Inflammatory macrophage treated with lipopolysaccharide for 1 hour (primary cell): ENCODE measurements around the gene PTPRF.

Experiments used
- DNase-seq, 2 donors: peaks; one replicate each; pipeline ENCODE4 v3.0.0-alpha.2; 2020 to 2022

Gene PTPRF

GRCh38 chr1:43612406-43612805, 81.7 kb downstream of the PTPRF start:
- no peak for DNase-seq

- DNase-seq: no peak
These were observed 82.6 kb downstream of the PTPRF start for GRCh38 chr1:43613075-43613942.

- no peak for DNase-seq
These were observed 83.5 kb downstream of the PTPRF start for GRCh38 chr1:43614211-43614610.

GRCh38 chr1:43614891-43615290, 84.2 kb downstream of the PTPRF start:
- no peak for DNase-seq

- no peak for DNase-seq
These were observed 85.7 kb downstream of the PTPRF start for GRCh38 chr1:43616383-43616782.

GRCh38 chr1:43617011-43617410, 86.3 kb downstream of the PTPRF start:
- no peak for DNase-seq

GRCh38 chr1:43617668-43618067, 87.0 kb downstream of the PTPRF start:
- no peak for DNase-seq

- no peak for DNase-seq
These were observed 88.0 kb downstream of the PTPRF start for GRCh38 chr1:43618521-43619313.

- no peak for DNase-seq
These were observed 88.7 kb downstream of the PTPRF start for GRCh38 chr1:43619314-43619790.

GRCh38 chr1:43619996-43620920, 89.6 kb downstream of the PTPRF start:
- no peak for DNase-seq

- no peak for DNase-seq
These were observed 90.3 kb downstream of the PTPRF start for GRCh38 chr1:43620956-43621355.

GRCh38 chr1:43621386-43621785, 90.7 kb downstream of the PTPRF start:
- DNase-seq: no peak

- no peak for DNase-seq
These were observed 91.2 kb downstream of the PTPRF start for GRCh38 chr1:43621861-43622260.

GRCh38 chr1:43622471-43622870, 91.8 kb downstream of the PTPRF start:
- no peak for DNase-seq

GRCh38 chr1:43622901-43623780, 92.5 kb downstream of the PTPRF start:
- DNase-seq: no peak

GRCh38 chr1:43625063-43625780, 94.5 kb downstream of the PTPRF start:
- no peak for DNase-seq

GRCh38 chr1:43632135-43632670, 101.5 kb downstream of the PTPRF start:
- DNase-seq: no peak

GRCh38 chr1:43634721-43635120, 104.0 kb downstream of the PTPRF start:
- DNase-seq: no peak

- no peak for DNase-seq
These were observed 105.4 kb downstream of the PTPRF start for GRCh38 chr1:43636006-43636641.

GRCh38 chr1:43637267-43637666, 106.6 kb downstream of the PTPRF start:
- no peak for DNase-seq
